Astrocyte of the cerebellum (primary cell): ENCODE data around the gene TTC14.

ENCODE experiments used
- DNase-seq: peaks from one replicate; pipeline ENCODE4 v3.0.0-alpha.2; 2011; ENCODE audit warnings: low read depth
- H3K4me3 ChIP-seq: 2 replicates; pipeline ENCODE4 v1.5.1; 2011; ENCODE audit warnings: mild to moderate bottlenecking, low read depth, low read length, moderate library complexity
- CTCF ChIP-seq: IDR thresholded peaks from 2 replicates; pipeline ENCODE4 v1.5.1; 2012; ENCODE audit warnings: low read length, low read depth, moderate library complexity, mild to moderate bottlenecking; ENCODE audit errors: missing control alignments
- in situ Hi-C: cut with HindIII; loops from 2 replicates; pipeline ENCODE4 v1.10.0; 2017; ENCODE audit warnings: low sequenced_read_pairs

Gene TTC14

DNA sequence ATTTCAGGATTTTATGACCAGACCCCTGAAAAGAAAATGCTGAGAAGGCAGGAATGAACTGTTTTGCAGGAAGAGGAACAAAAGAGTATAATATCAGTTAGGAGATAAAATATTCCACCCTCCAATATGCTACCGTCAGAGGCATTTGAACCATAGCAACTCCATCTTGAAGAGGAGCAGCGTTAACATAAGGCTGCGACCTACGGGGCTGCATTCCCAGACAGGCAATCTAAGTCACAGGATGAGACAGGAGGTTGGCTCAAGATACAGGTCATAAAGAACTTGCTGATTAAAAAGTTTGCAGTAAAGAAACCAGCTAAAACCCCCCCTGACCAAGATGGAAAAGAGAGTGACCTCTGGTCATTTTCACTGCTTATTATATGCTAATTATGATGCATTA lies 54.4 kb downstream of the TTC14 start:
- in situ Hi-C loops, result no loop called here
- no peak for TF ChIP-seq CTCF
- DNase-seq, result no peak
- no peak overlapping the region for H3K4me3 ChIP-seq

GRCh38 chr3:180657094-180657493 lies 55.1 kb downstream of the TTC14 start:
- no peak for TF ChIP-seq CTCF
- no peak overlapping the region for H3K4me3 ChIP-seq
- in situ Hi-C loops, result no loop called here
- no peak for DNase-seq
